ENCODE data around the gene DNAJC25.

The DNAJC25 gene

DNA sequence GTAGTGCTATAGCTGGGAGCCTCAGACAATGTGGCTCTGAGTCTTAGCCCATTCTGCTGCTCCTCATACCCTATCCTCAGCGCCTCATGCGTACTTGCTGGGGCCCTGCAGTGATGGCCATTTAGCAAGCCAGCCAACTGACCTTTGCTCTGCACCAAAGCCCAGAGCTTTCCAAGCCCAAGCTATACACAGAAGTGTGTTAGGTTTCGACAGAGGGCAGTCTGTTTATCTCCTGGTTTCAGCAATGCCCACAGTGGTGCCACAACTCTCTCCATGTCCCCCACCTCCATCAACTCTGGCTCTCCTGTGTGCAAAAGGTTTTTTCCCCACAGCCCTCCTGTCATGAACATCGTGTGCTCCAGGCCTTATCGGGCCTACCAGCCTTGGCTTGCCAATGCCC lies 47.2 kb downstream of the DNAJC25 start:
- H3K4me1 ChIP-seq (ENCODE audit: control insufficient read depth, insufficient read depth, low read length): no peaks in the 10 kb centered on the region
- H3K9me3 ChIP-seq (ENCODE audit: control insufficient read depth, insufficient read depth, low read length): no peaks in the 10 kb centered on the region
- no peaks in the 10 kb centered on the region for H3K27me3 ChIP-seq (ENCODE audit: control insufficient read depth, insufficient read depth, low read length)
- H3K36me3 ChIP-seq (ENCODE audit: control insufficient read depth, insufficient read depth, low read length): no peaks in the 10 kb centered on the region
- no peak overlapping the region for H3K9ac ChIP-seq (ENCODE audit: low read depth, low read length)
- H3K4me3 ChIP-seq (ENCODE audit: low read depth, low read length): no peak overlapping the region

DNA sequence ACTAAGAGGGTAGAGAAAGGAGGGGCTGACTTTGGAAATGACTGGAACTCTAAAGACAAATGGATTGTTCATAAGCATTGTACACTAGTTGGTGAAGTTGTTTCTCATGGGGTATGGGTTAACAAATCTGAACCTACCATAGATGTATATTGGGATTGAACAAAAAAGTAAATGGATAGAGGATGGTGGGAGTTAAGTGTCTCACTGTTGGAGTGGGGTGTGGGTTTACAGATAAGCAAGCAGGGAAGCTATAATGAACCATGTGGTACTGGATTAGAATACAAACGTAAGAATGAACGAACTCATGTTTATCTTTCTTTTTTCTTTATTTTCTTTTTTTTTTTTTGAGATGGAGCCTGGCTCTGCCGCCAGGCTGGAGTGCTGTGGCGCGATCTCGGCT lies 48.1 kb downstream of the DNAJC25 start:
- no peaks in the 10 kb centered on the region for H3K4me1 ChIP-seq (ENCODE audit: control insufficient read depth, insufficient read depth, low read length)
- no peaks in the 10 kb centered on the region for H3K36me3 ChIP-seq (ENCODE audit: control insufficient read depth, insufficient read depth, low read length)
- no peak overlapping the region for H3K9ac ChIP-seq (ENCODE audit: low read depth, low read length)
- H3K4me3 ChIP-seq (ENCODE audit: low read depth, low read length): no peak overlapping the region
- H3K27me3 ChIP-seq (ENCODE audit: control insufficient read depth, insufficient read depth, low read length): no peaks in the 10 kb centered on the region
- H3K9me3 ChIP-seq (ENCODE audit: control insufficient read depth, insufficient read depth, low read length): no peaks in the 10 kb centered on the region

- Histone ChIP-seq H3K9ac (ENCODE audit: low read depth, low read length) (no peak overlapping the region), H3K27me3 (ENCODE audit: control insufficient read depth, insufficient read depth, low read length) (no peaks in the 10 kb centered on the region), H3K4me1 (ENCODE audit: control insufficient read depth, insufficient read depth, low read length) (no peaks in the 10 kb centered on the region), H3K9me3 (ENCODE audit: control insufficient read depth, insufficient read depth, low read length) (no peaks in the 10 kb centered on the region), H3K36me3 (ENCODE audit: control insufficient read depth, insufficient read depth, low read length) (no peaks in the 10 kb centered on the region), H3K4me3 (ENCODE audit: low read depth, low read length) (no peak overlapping the region)
Measured at GRCh38 chr9:111683392-111683791, 52.3 kb downstream of the DNAJC25 start.

DNA sequence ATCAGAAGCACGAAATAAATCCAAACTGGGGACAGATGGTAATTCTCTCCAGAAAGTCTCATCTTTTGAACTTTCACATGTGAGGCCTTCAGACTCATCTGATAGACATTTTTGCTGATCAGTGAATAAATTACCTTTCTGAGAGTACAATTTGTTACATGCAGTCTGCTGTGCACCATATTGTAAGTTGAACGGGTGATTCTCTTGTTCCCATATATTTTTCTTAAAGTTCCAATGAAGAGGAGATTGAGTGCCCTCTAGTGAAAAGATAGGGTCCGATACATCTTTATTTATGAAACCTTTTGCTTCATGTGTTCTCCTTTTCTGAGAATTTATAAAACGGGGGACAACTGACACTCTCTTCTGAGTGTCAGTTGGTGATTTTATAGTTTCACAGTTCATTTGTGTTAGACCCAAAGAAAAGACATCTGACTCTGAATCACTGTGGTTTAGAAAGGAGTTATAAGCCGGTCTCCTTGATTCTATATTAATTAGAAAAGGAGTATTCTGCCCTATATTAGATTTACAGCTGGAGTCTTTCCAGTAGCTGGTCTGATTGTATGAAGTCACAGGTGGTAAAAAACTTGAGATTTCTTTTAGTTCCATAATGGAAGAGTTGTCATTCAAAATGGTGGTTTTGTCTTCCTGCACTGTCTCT lies 60.7 kb downstream of the DNAJC25 start:
- no peaks in the 10 kb centered on the region for H3K4me1 ChIP-seq (ENCODE audit: control insufficient read depth, insufficient read depth, low read length)
- H3K36me3 ChIP-seq (ENCODE audit: control insufficient read depth, insufficient read depth, low read length): no peaks in the 10 kb centered on the region
- no peaks in the 10 kb centered on the region for H3K27me3 ChIP-seq (ENCODE audit: control insufficient read depth, insufficient read depth, low read length)

DNA sequence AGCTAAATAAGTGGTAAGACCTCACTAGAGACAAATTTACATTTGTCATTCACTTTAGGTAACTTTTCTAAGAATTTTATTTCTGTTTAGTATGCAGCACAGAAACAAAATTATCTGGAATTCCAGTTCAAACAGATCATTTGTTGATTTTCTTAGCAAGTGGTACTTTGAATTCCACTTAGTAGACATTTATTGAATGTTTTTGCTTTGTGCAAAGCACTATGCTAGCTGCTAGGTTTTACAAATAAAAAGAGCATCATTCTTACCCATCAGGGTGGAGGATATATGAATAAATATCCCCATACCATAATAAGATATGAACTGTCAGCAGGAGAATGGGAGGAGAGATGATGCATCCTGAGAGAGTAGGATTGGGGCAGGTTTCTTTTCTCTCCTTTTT lies 65.7 kb downstream of the DNAJC25 start:
- Histone ChIP-seq H3K36me3 (ENCODE audit: control insufficient read depth, insufficient read depth, low read length) (no peaks in the 10 kb centered on the region), H3K9ac (ENCODE audit: low read depth, low read length) (no peak overlapping the region), H3K4me3 (ENCODE audit: low read depth, low read length) (no peak overlapping the region), H3K4me1 (ENCODE audit: control insufficient read depth, insufficient read depth, low read length) (no peaks in the 10 kb centered on the region), H3K9me3 (ENCODE audit: control insufficient read depth, insufficient read depth, low read length) (no peaks in the 10 kb centered on the region), H3K27me3 (ENCODE audit: control insufficient read depth, insufficient read depth, low read length) (no peaks in the 10 kb centered on the region)

More for the DNA sequence above, 60.7 kb downstream of the DNAJC25 start:
- no peak overlapping the region for H3K4me3 ChIP-seq (ENCODE audit: low read depth, low read length)
- no peak overlapping the region for H3K9ac ChIP-seq (ENCODE audit: low read depth, low read length)
- H3K9me3 ChIP-seq (ENCODE audit: control insufficient read depth, insufficient read depth, low read length): no peaks in the 10 kb centered on the region

DNA sequence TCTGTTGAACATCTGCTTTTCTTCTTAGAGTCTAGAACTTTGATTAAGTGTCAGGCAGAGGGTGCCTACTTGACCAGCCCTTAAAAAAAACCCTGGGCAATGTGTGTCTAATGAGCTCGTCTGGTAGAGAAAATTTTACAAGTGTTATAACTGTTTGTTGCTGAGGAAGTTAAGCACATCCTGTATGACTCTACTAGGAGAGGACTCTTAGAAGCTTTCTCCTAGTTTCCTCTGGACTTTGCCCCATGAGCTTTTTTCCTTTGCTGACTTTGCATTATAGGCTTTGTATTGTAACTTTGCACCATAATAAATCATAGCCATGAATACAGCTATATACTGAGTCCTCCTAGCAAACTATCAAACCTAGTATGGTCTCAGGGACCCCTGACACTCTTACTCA lies 69.6 kb downstream of the DNAJC25 start:
- no peak overlapping the region for H3K9ac ChIP-seq (ENCODE audit: low read depth, low read length)
- H3K4me3 ChIP-seq (ENCODE audit: low read depth, low read length): no peak overlapping the region
- no peaks in the 10 kb centered on the region for H3K9me3 ChIP-seq (ENCODE audit: control insufficient read depth, insufficient read depth, low read length)
- H3K4me1 ChIP-seq (ENCODE audit: control insufficient read depth, insufficient read depth, low read length): no peaks in the 10 kb centered on the region
- H3K27me3 ChIP-seq (ENCODE audit: control insufficient read depth, insufficient read depth, low read length): no peaks in the 10 kb centered on the region
- no peaks in the 10 kb centered on the region for H3K36me3 ChIP-seq (ENCODE audit: control insufficient read depth, insufficient read depth, low read length)
